ENCODE data around the gene PRIM1. TPM values are rescaled to one million over a fixed set of nuclear protein-coding genes. Genes with fewer than 3 reads are reported as not detected.

The PRIM1 gene
- total and polyA plus RNA-seq, 8 donors = 4.3 to 45.5 (median 5.7) TPM; not detected in 1

DNA sequence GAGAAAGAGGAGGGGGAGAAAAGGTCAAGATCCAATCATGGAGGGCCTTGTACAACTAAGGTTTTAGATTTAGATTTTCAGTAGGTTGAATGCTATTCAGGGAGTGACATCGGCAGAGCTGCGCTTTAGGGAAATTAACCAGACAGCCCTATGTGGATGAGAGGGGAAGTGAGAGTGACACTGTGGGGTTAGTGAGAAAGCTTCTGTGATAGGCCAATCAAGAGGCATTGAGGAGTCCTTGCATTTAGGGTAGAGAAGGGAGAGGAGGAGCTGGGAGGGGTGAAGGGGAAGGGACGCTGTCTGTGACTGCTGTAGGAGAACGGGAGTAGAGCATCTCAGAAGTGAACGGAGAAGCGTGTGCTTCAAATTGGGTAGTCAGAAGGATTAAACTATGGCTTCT lies 14.4 kb upstream of the PRIM1 start:
- peaks cover 0 to 9% (median 5%) of the 10 kb centered on the region in 4 donors for H3K4me1 ChIP-seq
- H3K27me3 ChIP-seq = no peaks in the 10 kb centered on the region
- DNase-seq = peak in 1 of 2 donors; percentile 33

GRCh38 chr12:56763753-56764657 lies 11.9 kb upstream of the PRIM1 start:
- no peak for TF ChIP-seq POLR2AphosphoS5 (IDR thresholded peaks at IDR 0.05)
- no peak for TF ChIP-seq POLR2A (IDR thresholded peaks at IDR 0.05)
- TF ChIP-seq, protein P1, sequence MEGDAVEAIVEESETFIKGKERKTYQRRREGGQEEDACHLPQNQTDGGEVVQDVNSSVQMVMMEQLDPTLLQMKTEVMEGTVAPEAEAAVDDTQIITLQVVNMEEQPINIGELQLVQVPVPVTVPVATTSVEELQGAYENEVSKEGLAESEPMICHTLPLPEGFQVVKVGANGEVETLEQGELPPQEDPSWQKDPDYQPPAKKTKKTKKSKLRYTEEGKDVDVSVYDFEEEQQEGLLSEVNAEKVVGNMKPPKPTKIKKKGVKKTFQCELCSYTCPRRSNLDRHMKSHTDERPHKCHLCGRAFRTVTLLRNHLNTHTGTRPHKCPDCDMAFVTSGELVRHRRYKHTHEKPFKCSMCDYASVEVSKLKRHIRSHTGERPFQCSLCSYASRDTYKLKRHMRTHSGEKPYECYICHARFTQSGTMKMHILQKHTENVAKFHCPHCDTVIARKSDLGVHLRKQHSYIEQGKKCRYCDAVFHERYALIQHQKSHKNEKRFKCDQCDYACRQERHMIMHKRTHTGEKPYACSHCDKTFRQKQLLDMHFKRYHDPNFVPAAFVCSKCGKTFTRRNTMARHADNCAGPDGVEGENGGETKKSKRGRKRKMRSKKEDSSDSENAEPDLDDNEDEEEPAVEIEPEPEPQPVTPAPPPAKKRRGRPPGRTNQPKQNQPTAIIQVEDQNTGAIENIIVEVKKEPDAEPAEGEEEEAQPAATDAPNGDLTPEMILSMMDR (IDR thresholded peaks at IDR 0.05) = no peak
- no peak for TF ChIP-seq EP300 (IDR thresholded peaks at IDR 0.05)
- Histone ChIP-seq H3K4me3 (peak overlapping the region in 1 of 4 donors; percentile 9), H3K9me3 (peaks cover 0 to under 1% (median under 1%) of the 10 kb centered on the region in 4 donors), H3K27ac (peak overlapping the region in 2 of 5 donors; percentile 44 to 46), H3K27me3 (no peaks in the 10 kb centered on the region), H3K36me3 (no peaks in the 10 kb centered on the region), H3K4me1 (peaks cover 5 to 17% (median 11%) of the 10 kb centered on the region in 4 donors)
- no peak for DNase-seq
- intact Hi-C loops (cut with DNase I; ENCODE audit: low total_unique reads) = no loop called here
- WGBS, 5 donors = 60 to 73% (median 66%) methylated on average over 5 of the region's 5 CpGs

More for the DNA sequence above, 14.4 kb upstream of the PRIM1 start:
- WGBS, 5 donors = 80 to 92% (median 87%) methylated on average over 6 of the region's 6 CpGs
- H3K9me3 ChIP-seq = no peaks in the 10 kb centered on the region
- TF ChIP-seq, protein P1 (IDR thresholded peaks at IDR 0.05) = no peak
- no peak for TF ChIP-seq EP300 (IDR thresholded peaks at IDR 0.05)
- H3K27ac ChIP-seq = no peak overlapping the region
- no peaks in the 10 kb centered on the region for H3K36me3 ChIP-seq
- no peak overlapping the region for H3K4me3 ChIP-seq
- intact Hi-C loops (cut with DNase I; ENCODE audit: low total_unique reads) = no loop called here

DNA sequence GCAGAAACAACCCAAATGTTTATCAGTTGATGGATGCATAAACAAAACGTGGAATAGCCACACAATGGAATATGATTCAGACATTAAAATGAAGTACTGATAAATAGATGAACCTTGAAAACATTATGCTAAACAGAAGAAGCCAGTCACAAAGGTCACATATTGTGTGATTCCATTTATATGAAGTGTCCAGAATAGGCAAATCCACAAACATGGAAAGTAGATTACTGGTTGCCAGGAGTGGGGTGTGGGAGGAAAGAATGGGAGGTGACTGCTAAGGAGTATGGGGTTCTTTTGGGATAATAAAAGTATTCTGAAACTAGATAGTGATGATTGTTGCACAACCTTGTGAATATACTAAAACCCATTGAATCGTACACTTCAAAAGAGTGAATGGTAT lies 9.7 kb upstream of the PRIM1 start:
- DNase-seq = no peak
- intact Hi-C loops (cut with DNase I; ENCODE audit: low total_unique reads) = no loop called here
- no peaks in the 10 kb centered on the region for H3K27me3 ChIP-seq
- no peaks in the 10 kb centered on the region for H3K36me3 ChIP-seq
- no peak overlapping the region for H3K4me3 ChIP-seq
- WGBS, 5 donors = 54 to 67% (median 62%) methylated on average over 2 of the region's 2 CpGs
- peaks cover 0 to 11% (median 5%) of the 10 kb centered on the region in 4 donors for H3K9me3 ChIP-seq
- no peak overlapping the region for H3K27ac ChIP-seq
- TF ChIP-seq EP300 (IDR thresholded peaks at IDR 0.05) (no peak), POLR2AphosphoS5 (IDR thresholded peaks at IDR 0.05) (no peak), POLR2A (IDR thresholded peaks at IDR 0.05) (no peak)
- TF ChIP-seq, protein P1 (IDR thresholded peaks at IDR 0.05) = no peak
- peaks cover 0 to 12% (median 7%) of the 10 kb centered on the region in 4 donors for H3K4me1 ChIP-seq

DNA sequence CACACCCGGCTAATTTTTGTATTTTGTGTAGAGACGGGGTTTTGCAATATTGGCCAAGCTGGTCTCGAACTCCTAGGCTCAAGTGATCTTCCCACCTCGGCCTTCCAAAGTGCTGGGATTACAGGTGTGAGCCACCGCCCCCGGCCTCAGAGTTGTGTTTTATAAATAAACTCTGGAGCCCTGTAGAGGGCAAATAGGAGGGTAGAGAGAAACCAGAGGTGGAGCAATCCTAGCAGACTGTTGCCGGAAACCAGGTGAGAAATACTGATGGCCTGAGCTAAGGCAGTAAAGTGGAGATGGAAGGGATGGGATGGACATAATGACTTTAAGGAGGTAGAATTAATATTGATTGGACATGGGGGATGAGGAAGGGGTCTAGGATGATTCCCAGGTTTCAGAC lies 8.3 kb upstream of the PRIM1 start:
- Histone ChIP-seq H3K4me3 (no peak overlapping the region), H3K4me1 (peaks cover 0 to 12% (median 7%) of the 10 kb centered on the region in 4 donors), H3K9me3 (peaks cover 0 to 11% (median 5%) of the 10 kb centered on the region in 4 donors), H3K27me3 (no peaks in the 10 kb centered on the region), H3K27ac (no peak overlapping the region), H3K36me3 (no peaks in the 10 kb centered on the region)
- intact Hi-C loops (cut with DNase I; ENCODE audit: low total_unique reads) = no loop called here
- WGBS, 5 donors = 72 to 89% (median 78%) methylated on average over 7 of the region's 7 CpGs
- no peak for TF ChIP-seq EP300 (IDR thresholded peaks at IDR 0.05)
- no peak for TF ChIP-seq POLR2AphosphoS5 (IDR thresholded peaks at IDR 0.05)
- TF ChIP-seq, protein P1 (IDR thresholded peaks at IDR 0.05) = no peak
- TF ChIP-seq POLR2A (IDR thresholded peaks at IDR 0.05) = no peak
- DNase-seq = no peak

Measured in stomach (tissue), 9 donors.